Activated CD8-positive, alpha-beta memory T cell treated with anti-CD3 and anti-CD28 coated beads for 36 hours (primary cell): ENCODE results near the gene P2RY13. TPM values are rescaled to one million over a fixed set of nuclear protein-coding genes. Genes with fewer than 3 reads are reported as not detected.

Experiments used
- CTCF ChIA-PET: fragments of 350-600 bp; sonication (Branson Sonifier 250); formaldehyde crosslinking; loops from one replicate; lab custom pipeline; 2021; ENCODE audit warnings: antibody characterized with exemption; lab: Charles Lee
- POLR2A ChIA-PET: fragments of 350-600 bp; sonication (Branson Sonifier 250); formaldehyde crosslinking; loops from one replicate; lab custom pipeline; 2021; ENCODE audit warnings: antibody characterized with exemption; lab: Charles Lee
- total RNA-seq, 2 experiments: library from RNA; stranded (reverse); gene quantifications; one replicate each; pipeline ENCODE4 v1.2.3, GENCODE V29; 2021

Gene P2RY13
- total RNA-seq, 2 experiments from 2014 or later: not detected

- ChIA-PET POLR2A (interaction anchor here (2.6 kb wide), 1 partner anchor 11 kb away, joined by 16 read pairs; the partner anchor contains the start of gene GPR87), CTCF (interaction anchor here (0.6 to 2.0 kb wide), 6 partner anchors 11 to 897 kb away, joined by 3 to 11 read pairs (median 6); partner anchors contain the start of gene GPR87)
These were observed 23.6 kb downstream of the P2RY13 start for GRCh38 chr3:151305775-151306151.

GRCh38 chr3:151305060-151305774, 24.1 kb downstream of the P2RY13 start:
- ChIA-PET POLR2A (interaction anchor here (0.7 to 2.6 kb wide), 3 partner anchors 8 to 979 kb away, joined by 3 to 16 read pairs (median 3); partner anchors contain the start of gene GPR87), CTCF (interaction anchor here (0.6 to 2.0 kb wide), 6 partner anchors 11 to 896 kb away, joined by 3 to 11 read pairs (median 6); partner anchors contain the start of gene GPR87)

GRCh38 chr3:151303751-151304150, 25.6 kb downstream of the P2RY13 start:
- ChIA-PET POLR2A (no interaction called here), CTCF (interaction anchor here (0.6 to 1.9 kb wide), 2 partner anchors 11 to 13 kb away, joined by 3 to 11 read pairs; partner anchors contain the start of gene GPR87)

- CTCF ChIA-PET: interaction anchor here (0.6 kb wide), 1 partner anchor 598 kb away, joined by 3 read pairs; no protein-coding TSS in a partner anchor
- POLR2A ChIA-PET: interaction anchor here (0.6 to 0.7 kb wide), 2 partner anchors 12 to 15 kb away, joined by 3 to 4 read pairs; partner anchors contain the start of gene GPR87
These were observed 27.6 kb downstream of the P2RY13 start for GRCh38 chr3:151301787-151302186.

- CTCF ChIA-PET: no interaction called here
- POLR2A ChIA-PET: no interaction called here
These were observed 28.8 kb downstream of the P2RY13 start for GRCh38 chr3:151300539-151300938.

GRCh38 chr3:151299006-151299405, 30.3 kb downstream of the P2RY13 start:
- ChIA-PET POLR2A (no interaction called here), CTCF (no interaction called here)

GRCh38 chr3:151297429-151297828, 31.9 kb downstream of the P2RY13 start:
- CTCF ChIA-PET: no interaction called here

GRCh38 chr3:151296226-151296625, 33.1 kb downstream of the P2RY13 start:
- ChIA-PET POLR2A (no interaction called here), CTCF (no interaction called here)

More at GRCh38 chr3:151297429-151297828, 31.9 kb downstream of the P2RY13 start:
- POLR2A ChIA-PET: no interaction called here

- ChIA-PET POLR2A (interaction anchor here (0.7 kb wide), 1 partner anchor 1021 kb away, joined by 3 read pairs; no protein-coding TSS in a partner anchor), CTCF (interaction anchor here (1.5 kb wide), 1 partner anchor 9 kb away, joined by 4 read pairs; no protein-coding TSS in a partner anchor)
These were observed 36.2 kb downstream of the P2RY13 start for GRCh38 chr3:151293127-151293526.

- POLR2A ChIA-PET: no interaction called here
- CTCF ChIA-PET: interaction anchor here (0.8 kb wide), 1 partner anchor 13 kb away, joined by 5 read pairs; the partner anchor contains the start of gene P2RY14
These were observed 38.7 kb downstream of the P2RY13 start for GRCh38 chr3:151290673-151291072.

- POLR2A ChIA-PET: no interaction called here
These were observed 39.9 kb downstream of the P2RY13 start for GRCh38 chr3:151289445-151289844.

GRCh38 chr3:151285940-151286339, 43.4 kb downstream of the P2RY13 start:
- ChIA-PET CTCF (interaction anchor here (0.6 to 1.7 kb wide), 2 partner anchors 58 to 117 kb away, joined by 5 to 7 read pairs; no protein-coding TSS in a partner anchor), POLR2A (no interaction called here)

More at GRCh38 chr3:151289445-151289844, 39.9 kb downstream of the P2RY13 start:
- CTCF ChIA-PET: interaction anchor here (1.3 kb wide), 1 partner anchor 62 kb away, joined by 4 read pairs; no protein-coding TSS in a partner anchor

- ChIA-PET CTCF (interaction anchor here (0.6 to 0.9 kb wide), 3 partner anchors 9 to 116 kb away, joined by 3 to 4 read pairs (median 3); no protein-coding TSS in a partner anchor), POLR2A (interaction anchor here (0.6 kb wide), 3 partner anchors 23 to 157 kb away, joined by 3 to 4 read pairs (median 3); no protein-coding TSS in a partner anchor)
These were observed 45.4 kb downstream of the P2RY13 start for GRCh38 chr3:151283907-151284461.

- ChIA-PET POLR2A (no interaction called here), CTCF (no interaction called here)
These were observed 46.0 kb downstream of the P2RY13 start for GRCh38 chr3:151283387-151283786.

GRCh38 chr3:151282921-151283320, 46.4 kb downstream of the P2RY13 start:
- ChIA-PET POLR2A (no interaction called here), CTCF (interaction anchor here (0.8 to 2.2 kb wide), 6 partner anchors 46 to 124 kb away, joined by 3 to 11 read pairs (median 4); no protein-coding TSS in a partner anchor)

- ChIA-PET CTCF (interaction anchor here (0.7 to 4.3 kb wide), 8 partner anchors 40 to 122 kb away, joined by 3 to 34 read pairs (median 4); no protein-coding TSS in a partner anchor), POLR2A (no interaction called here)
These were observed 47.6 kb downstream of the P2RY13 start for GRCh38 chr3:151281671-151282324.

GRCh38 chr3:151278230-151278629, 51.1 kb downstream of the P2RY13 start, which contains the start of gene P2RY14:
Gene P2RY14, minus strand, starts transcription at chr3:151278542. Its CDS starts 64,226 bp downstream, at chr3:151214316.
- ChIA-PET CTCF (interaction anchor here (0.9 to 4.3 kb wide), 7 partner anchors 12 to 110 kb away, joined by 3 to 34 read pairs (median 5); no protein-coding TSS in a partner anchor), POLR2A (interaction anchor here (1.0 kb wide), 1 partner anchor 51 kb away, joined by 3 read pairs; no protein-coding TSS in a partner anchor)

GRCh38 chr3:151276687-151277042, 52.7 kb downstream of the P2RY13 start:
- ChIA-PET CTCF (interaction anchor here (1.2 to 2.1 kb wide), 3 partner anchors 9 to 109 kb away, joined by 3 to 5 read pairs (median 4); no protein-coding TSS in a partner anchor), POLR2A (no interaction called here)
